Hepatocyte (in vitro differentiated cells): ENCODE data around the gene MAGOH. TPM values are rescaled to one million over a fixed set of nuclear protein-coding genes. Genes with fewer than 3 reads are reported as not detected.
A peak's percentile ranks its signal among the peaks of the same experiment; 100 is the strongest.

Experiments
- DNase-seq: peaks from one replicate; pipeline ENCODE4 v3.0.0-alpha.2; 2016; ENCODE audit warnings: low spot score
- H2AFZ ChIP-seq: fragments of 200-600 bp; sonication (generic); 2 replicates; pipeline ENCODE4 v1.6.0; 2016; ENCODE audit warnings: antibody characterized with exemption, mild to moderate bottlenecking
- H3K27ac ChIP-seq: fragments of 200-600 bp; sonication (generic); 2 replicates; pipeline ENCODE4 v1.5.1; 2016; ENCODE audit warnings: mild to moderate bottlenecking
- H3K27me3 ChIP-seq: fragments of 200-600 bp; sonication (generic); 2 replicates; pipeline ENCODE4 v1.6.1; 2016
- H3K36me3 ChIP-seq: fragments of 200-600 bp; sonication (generic); replicated peaks from 2 replicates; pipeline ENCODE4 v1.5.1; 2016; ENCODE audit warnings: low read depth; ENCODE audit not compliant: insufficient read depth
- H3K4me1 ChIP-seq: fragments of 200-600 bp; sonication (generic); 2 replicates; pipeline ENCODE4 v1.5.1; 2016; ENCODE audit warnings: mild to moderate bottlenecking, moderate library complexity; ENCODE audit not compliant: insufficient read depth
- H3K4me2 ChIP-seq: fragments of 200-600 bp; sonication (generic); 2 replicates; pipeline ENCODE4 v1.6.0; 2016
- H3K4me3 ChIP-seq: fragments of 200-600 bp; sonication (generic); 2 replicates; pipeline ENCODE4 v1.5.1; 2016; ENCODE audit warnings: mild to moderate bottlenecking
- H3K79me2 ChIP-seq: fragments of 200-600 bp; sonication (generic); 2 replicates; pipeline ENCODE4 v1.6.0; 2017; ENCODE audit warnings: mild to moderate bottlenecking
- H3K9me2 ChIP-seq: fragments of 200-600 bp; sonication (generic); replicated peaks from 2 replicates; pipeline ENCODE4 v1.6.0; 2017; ENCODE audit warnings: mild to moderate bottlenecking; ENCODE audit not compliant: insufficient read depth
- H3K9me3 ChIP-seq: fragments of 200-600 bp; sonication (generic); 2 replicates; pipeline ENCODE4 v1.5.1; 2016; ENCODE audit warnings: low read depth, mild to moderate bottlenecking
- H4K20me1 ChIP-seq: fragments of 200-600 bp; sonication (generic); 2 replicates; pipeline ENCODE4 v1.6.0; 2016; ENCODE audit warnings: mild to moderate bottlenecking; ENCODE audit not compliant: insufficient read depth, poor library complexity, severe bottlenecking
- CTCF ChIP-seq: fragments of 200-600 bp; sonication (generic); IDR thresholded peaks from 2 replicates; pipeline ENCODE4 v1.5.1; 2016; ENCODE audit warnings: antibody characterized with exemption, mild to moderate bottlenecking; ENCODE audit not compliant: poor library complexity
- EZH2 ChIP-seq: fragments of 200-600 bp; sonication (generic); IDR thresholded peaks from 2 replicates; pipeline ENCODE4 v1.6.1; 2016; ENCODE audit warnings: antibody characterized with exemption, mild to moderate bottlenecking, borderline replicate concordance
- EZH2phosphoT487 ChIP-seq: fragments of 200-600 bp; sonication (generic); IDR thresholded peaks from one replicate; pipeline ENCODE4 v1.6.1; 2018; ENCODE audit warnings: antibody characterized with exemption, mild to moderate bottlenecking, low read depth, moderate library complexity; ENCODE audit not compliant: unreplicated experiment, severe bottlenecking
- WGBS: methylation state at CpG from one replicate; pipeline ENCODE4 v1.1.6; 2016; ENCODE audit warnings: low lambda C conversion rate; ENCODE audit errors: missing lambda C conversion rate; 5-methylcytosine and 5-hydroxymethylcytosine counted together
- polyA plus RNA-seq: library from polyadenylated mRNA; unstranded; fragments of >200 nt; fragmentation: Nextera tagmentation; extraction: Ambion mirVana; gene quantifications from 2 replicates; pipeline ENCODE4 v1.2.1, GENCODE V29; 2016
- total RNA-seq: library from RNA; depleted of rRNA; stranded (reverse); fragments of >200 nt; gene quantifications from 2 replicates; pipeline ENCODE4 v1.2.3, GENCODE V29; 2014

MAGOH gene
- total and polyA plus RNA-seq, 2 experiments from 2014 or later = 28.4 to 35.2 TPM

GRCh38 chr1:53183095-53183990 is 55.0 kb downstream of the MAGOH start:
- DNase-seq = peak; percentile 86
- H2AFZ ChIP-seq = no peak overlapping the region

GRCh38 chr1:53182716-53183094 is 55.6 kb downstream of the MAGOH start:
- H3K4me3 ChIP-seq = no peak overlapping the region
- DNase-seq = no peak

More at GRCh38 chr1:53183095-53183990, 55.0 kb downstream of the MAGOH start:
- H3K27me3 ChIP-seq = no peaks in the 10 kb centered on the region
- H3K4me1 ChIP-seq = peaks cover 36% of the 10 kb centered on the region
- no peak for TF ChIP-seq CTCF
- TF ChIP-seq EZH2 = no peak
- TF ChIP-seq EZH2phosphoT487 = no peak
- WGBS = 34% methylated on average over 6 of the region's 6 CpGs
- no peaks in the 10 kb centered on the region for H3K9me2 ChIP-seq
- H3K79me2 ChIP-seq = no peaks in the 10 kb centered on the region
- H3K4me2 ChIP-seq = peak overlapping the region; percentile 39
- no peak overlapping the region for H3K4me3 ChIP-seq
- H3K27ac ChIP-seq = peak overlapping the region; percentile 88
- H3K36me3 ChIP-seq = no peaks in the 10 kb centered on the region
- H3K9me3 ChIP-seq = no peaks in the 10 kb centered on the region
- no peaks in the 10 kb centered on the region for H4K20me1 ChIP-seq

GRCh38 chr1:53182111-53182593 is 56.2 kb downstream of the MAGOH start:
- Histone ChIP-seq H3K27me3 (no peaks in the 10 kb centered on the region), H2AFZ (no peak overlapping the region), H3K27ac (peak overlapping the region; percentile 88), H3K4me3 (no peak overlapping the region), H3K9me3 (no peaks in the 10 kb centered on the region), H3K9me2 (no peaks in the 10 kb centered on the region), H3K79me2 (no peaks in the 10 kb centered on the region), H3K4me1 (peaks cover 38% of the 10 kb centered on the region), H3K4me2 (no peak overlapping the region), H4K20me1 (no peaks in the 10 kb centered on the region), H3K36me3 (no peaks in the 10 kb centered on the region)
- peak; percentile 88 for DNase-seq
- peak; percentile 80 for TF ChIP-seq CTCF
- no peak for TF ChIP-seq EZH2
- no peak for TF ChIP-seq EZH2phosphoT487
- 37% methylated on average over 16 of the region's 16 CpGs for WGBS

More at GRCh38 chr1:53182716-53183094, 55.6 kb downstream of the MAGOH start:
- H4K20me1 ChIP-seq = no peaks in the 10 kb centered on the region
- TF ChIP-seq EZH2phosphoT487 (no peak), CTCF (no peak), EZH2 (no peak)
- no peaks in the 10 kb centered on the region for H3K9me2 ChIP-seq
- peak overlapping the region; percentile 39 for H3K4me2 ChIP-seq
- H3K36me3 ChIP-seq = no peaks in the 10 kb centered on the region
- H3K79me2 ChIP-seq = no peaks in the 10 kb centered on the region
- no peaks in the 10 kb centered on the region for H3K9me3 ChIP-seq
- no peak overlapping the region for H2AFZ ChIP-seq
- H3K27me3 ChIP-seq = no peaks in the 10 kb centered on the region
- H3K27ac ChIP-seq = peak overlapping the region; percentile 88
- H3K4me1 ChIP-seq = peaks cover 36% of the 10 kb centered on the region
- WGBS = 73% methylated on average over 3 of the region's 3 CpGs
